Adrenal gland (tissue), 12 donors: ENCODE measurements around the gene RAB10. TPM values are rescaled to one million over a fixed set of nuclear protein-coding genes. Genes with fewer than 3 reads are reported as not detected.

Experiments
- DNase-seq, 7 donors: peaks; one replicate each; pipeline ENCODE4 v3.0.0-alpha.2; 2019 to 2020
- H3K27ac ChIP-seq, 5 donors: fragments of 200-600 bp; sonication (generic) in 4 of 5; 1 replicate in 3 of 5; 2 replicates in 2 of 5; pipeline versions ENCODE4 v1.5.1 to v1.8.0; 2016 to 2020; ENCODE audit warnings: mild to moderate bottlenecking in 1 of 5
- H3K27me3 ChIP-seq: fragments of 200-600 bp; 2 replicates; pipeline ENCODE4 v1.8.0; 2021
- H3K36me3 ChIP-seq, 2 donors: fragments of 200-600 bp; replicated peaks in 1 of 2; 1 replicate in 1 of 2; 2 replicates in 1 of 2; pipeline versions ENCODE4 v1.5.1 to v1.8.0; 2018 to 2022
- H3K4me1 ChIP-seq, 2 donors: fragments of 200-600 bp; replicated peaks in 1 of 2; 1 replicate in 1 of 2; 2 replicates in 1 of 2; pipeline versions ENCODE4 v1.5.1 to v1.8.0; 2018 to 2021
- H3K4me3 ChIP-seq, 4 donors: fragments of 200-600 bp; sonication (generic) in 3 of 4; one replicate each; pipeline ENCODE4 v1.5.1; 2016 to 2018
- H3K9me3 ChIP-seq, 3 donors: fragments of 200-600 bp; sonication (generic) in 1 of 3; replicated peaks in 1 of 3; 1 replicate in 2 of 3; 2 replicates in 1 of 3; pipeline versions ENCODE4 v1.5.1 to v1.8.0; 2016 to 2021
- CTCF ChIP-seq, 6 experiments: fragments of 450-650 bp in 4 of 6; fragments of 200-600 bp in 2 of 6; sonication (generic) in 1 of 6; IDR thresholded peaks; 1 replicate in 5 of 6; 2 replicates in 1 of 6; pipeline versions ENCODE4 v1.5.1 to v1.8.0; 2016 to 2021; ENCODE audit warnings: antibody characterized with exemption in 6 of 6, mild to moderate bottlenecking in 2 of 6, moderate library complexity in 1 of 6
- POLR2A ChIP-seq, 2 donors: fragments of 450-650 bp; IDR thresholded peaks; one replicate each; pipeline ENCODE4 v1.6.1; 2017; ENCODE audit warnings: antibody characterized with exemption in 2 of 2, mild to moderate bottlenecking in 2 of 2, moderate library complexity in 1 of 2
- WGBS, 4 donors: extraction: QIAGEN DNeasy Blood & Tissue Kit in 2 of 4; methylation state at CpG; one replicate each; pipeline versions ENCODE4 v1.1.5 to v1.1.7; 2013 to 2017; 5-methylcytosine and 5-hydroxymethylcytosine counted together
- intact Hi-C, 2 donors: fragments of 100-400 bp; cut with DNase I; formaldehyde crosslinking; loops; one replicate each; pipeline versions ENCODE4 v1.14.1 to v1.15.0; 2022 to 2023
- polyA plus RNA-seq, 3 donors: library from polyadenylated mRNA; stranded (reverse); fragments of 200-250 nt in 2 of 3; fragments of 350-450 nt in 1 of 3; fragmentation: Illumina TruSeq in 1 of 3; extraction: RNeasy Lipid Tissue Mini Kit (QIAGEN cat#74804) in 1 of 3; gene quantifications; one replicate each; pipeline ENCODE4 v1.2.3, GENCODE V29; 2013 to 2014
- small RNA-seq, 2 donors: library from RNA; depleted of rRNA; stranded (forward); fragments of <200 nt; gene quantifications; one replicate each; pipeline ENCODE3, GENCODE V24; 2016
- total RNA-seq, 9 donors: library from RNA; depleted of rRNA in 4 of 9; stranded (reverse); fragments of >200 nt in 4 of 9; fragments of 120-200 nt in 1 of 9; fragmentation: NEBNext Ultra II Directional in 1 of 9; extraction: Animal tissue kit (Norgen Biotek cat#: 25700) in 1 of 9; gene quantifications; one replicate each; pipeline versions ENCODE4 v1.1.0 to v1.2.4, GENCODE V29; 2013 to 2023
- donor health status: healthy with polysubstance abuse.
- donor health status: Bipolar disorder and iron deficiency.
- donor health status: DM: yes; HTN: yes; CAD: no.
- donor health status: DM: no; HTN: no; CAD: no.
- donor health status: DM: no; HTN: no; CAD: no.
- donor health status: DM: yes; HTN: yes; CAD: no.

RAB10 gene
- total and polyA plus RNA-seq, 12 donors: 31.8 to 369 (median 153) TPM

DNA sequence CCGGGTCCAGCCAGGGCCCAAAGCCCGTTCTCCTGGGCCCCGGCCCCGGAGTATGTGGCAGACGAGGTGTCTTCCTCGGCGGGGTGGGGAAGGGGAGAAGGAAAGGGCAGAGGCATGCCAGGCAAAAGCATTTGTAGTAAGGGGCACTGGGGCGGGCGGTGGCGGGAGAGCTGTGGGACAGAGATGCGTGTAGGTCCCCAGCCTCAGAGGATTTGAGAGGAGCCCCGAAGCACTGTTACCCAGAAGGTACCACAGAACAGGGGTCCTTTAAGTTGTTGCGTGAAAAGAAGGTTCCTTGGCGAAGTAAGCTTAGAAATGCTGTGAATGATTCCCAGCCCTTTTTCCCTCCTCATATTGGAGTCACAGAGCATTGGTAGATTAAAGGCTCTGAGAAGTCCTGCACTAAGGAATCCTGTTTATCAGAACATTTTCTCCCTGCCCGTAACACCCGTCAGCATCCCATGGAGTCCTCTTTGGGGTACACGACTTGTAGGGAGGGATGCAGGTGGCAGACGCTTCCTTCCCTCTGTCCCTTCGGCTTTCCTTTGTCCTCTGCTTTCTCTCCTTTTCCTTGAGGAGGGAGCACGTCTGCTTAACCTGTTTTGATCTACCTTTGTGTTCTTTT is 151.5 kb downstream of the RAB10 start:
- Histone ChIP-seq H3K36me3 (peaks cover 0 to 1% of the 10 kb centered on the region in 2 donors), H3K27ac (peak overlapping the region in 2 of 5 donors; percentile 41 to 76), H3K4me1 (no peaks in the 10 kb centered on the region), H3K4me3 (peak overlapping the region in 2 of 4 donors; percentile 45 to 68), H3K9me3 (no peaks in the 10 kb centered on the region), H3K27me3 (no peaks in the 10 kb centered on the region)
- intact Hi-C loops: no loop called here
- no peak for DNase-seq
- WGBS, 4 donors: 45 to 57% (median 52%) methylated on average over 20 of the region's 20 CpGs
- TF ChIP-seq POLR2A (IDR thresholded peaks at IDR 0.05) (no peak), CTCF (IDR thresholded peaks at IDR 0.05) (no peak)

GRCh38 chr2:26185954-26186770 is 152.3 kb downstream of the RAB10 start:
- intact Hi-C loops: no loop called here
- 89 to 92% (median 92%) methylated on average over 13 to 16 of the region's 16 CpGs for WGBS, 4 donors

More at GRCh38 chr2:26185954-26186770, 152.3 kb downstream of the RAB10 start:
- TF ChIP-seq POLR2A (IDR thresholded peaks at IDR 0.05): no peak
- no peak for TF ChIP-seq CTCF (IDR thresholded peaks at IDR 0.05)
- DNase-seq: peak in 1 of 7 donors; percentile 47
- H3K27me3 ChIP-seq: no peaks in the 10 kb centered on the region
- peaks cover 0 to 8% of the 10 kb centered on the region in 2 donors for H3K36me3 ChIP-seq
- H3K9me3 ChIP-seq: no peaks in the 10 kb centered on the region
- no peaks in the 10 kb centered on the region for H3K4me1 ChIP-seq
- no peak overlapping the region for H3K27ac ChIP-seq
- peak overlapping the region in 1 of 4 donors; percentile 68 for H3K4me3 ChIP-seq

Small RNA genes within 50 kb of the gene (small RNA-seq; reads per million reads assigned to genes)
- gene RNU6-942P: 0 reads per million in 2 donors
- gene UQCRHP2: 0 reads per million in 2 donors

Other genes starting within 250 kb of the RAB10 start
- 10 to 100 TPM; 13.8 to 41.8 (median 25.5) TPM for gene ASXL2, start 155.6 kb upstream of the RAB10 start, total RNA-seq
- 10 to 100 TPM in 1 of 3 donors, 1 to 10 TPM in 2; 1.4 to 23.4 (median 2.4) TPM for gene ASXL2, start 155.6 kb upstream of the RAB10 start, polyA plus RNA-seq
- 10 to 100 TPM in 5 of 9 donors, 1 to 10 TPM in 4; 5.0 to 22.8 (median 10.8) TPM for gene KIF3C, start 51.6 kb upstream of the RAB10 start, total RNA-seq
- gene KIF3C, start 51.6 kb upstream of the RAB10 start, polyA plus RNA-seq: 10 to 100 TPM in 1 of 3 donors, 1 to 10 TPM in 2; 2.8 to 10.4 (median 6.4) TPM
- gene GAREM2, start 139.0 kb downstream of the RAB10 start, total RNA-seq: 1 to 10 TPM in 7 of 9 donors, under 1 TPM in 1, not detected in 1; 0.55 to 2.5 (median 1.6) TPM
- gene GAREM2, start 139.0 kb downstream of the RAB10 start, polyA plus RNA-seq: 1 to 10 TPM in 1 of 3 donors, under 1 TPM in 2; 0.57 to 1.0 (median 0.77) TPM
- gene HADHA, start 210.5 kb downstream of the RAB10 start, total RNA-seq: 100 to 1,000 TPM; 154 to 353 (median 222) TPM
- gene HADHA, start 210.5 kb downstream of the RAB10 start, polyA plus RNA-seq: 100 to 1,000 TPM in 1 of 3 donors, 10 to 100 TPM in 2; 43.8 to 309 (median 57.5) TPM
- 100 to 1,000 TPM; 304 to 496 (median 366) TPM for gene HADHB, start 210.9 kb downstream of the RAB10 start, total RNA-seq
- 100 to 1,000 TPM in 2 of 3 donors, 10 to 100 TPM in 1; 69.6 to 420 (median 112) TPM for gene HADHB, start 210.9 kb downstream of the RAB10 start, polyA plus RNA-seq